ENCODE results near the gene ALPG. TPM values are rescaled to one million over a fixed set of nuclear protein-coding genes. Genes with fewer than 3 reads are reported as not detected.
A peak's percentile ranks its signal among the peaks of the same experiment; 100 is the strongest.
"Not testable (repeated sequence)": the region's sequence is repeated elsewhere in the genome, so short reads cannot be mapped to it uniquely, and the experiment has no call there.

The ALPG gene
- total RNA-seq, 6 experiments from 2014 or later: not detected

GRCh38 chr2:232382331-232383225 lies 24.1 kb upstream of the ALPG start:
- Mint-ChIP-seq H3K27me3 (ENCODE audit: insufficient read depth) (peaks cover 39% of the 10 kb centered on the region), H3K9me3 (no peaks in the 10 kb centered on the region), H3K36me3 (ENCODE audit: low read depth) (no peaks in the 10 kb centered on the region), H3K27ac (no peak overlapping the region), H3K4me1 (ENCODE audit: low read depth) (peaks cover 20% of the 10 kb centered on the region), H3K4me3 (no peak overlapping the region)
- no peak for TF ChIP-seq CTCF (IDR thresholded peaks at IDR 0.05)
- DNase-seq: no peak

GRCh38 chr2:232384466-232384865 lies 22.2 kb upstream of the ALPG start:
- no peak overlapping the region for H3K4me3 Mint-ChIP-seq
- DNase-seq: no peak
- TF ChIP-seq CTCF (IDR thresholded peaks at IDR 0.05): no peak
- no peaks in the 10 kb centered on the region for H3K9me3 Mint-ChIP-seq
- no peaks in the 10 kb centered on the region; the same call in 1 of the 2 replicates for H3K36me3 Mint-ChIP-seq (ENCODE audit: low read depth)
- H3K27me3 Mint-ChIP-seq (ENCODE audit: insufficient read depth): peaks cover 46% of the 10 kb centered on the region
- H3K27ac Mint-ChIP-seq: no peak overlapping the region
- H3K4me1 Mint-ChIP-seq (ENCODE audit: low read depth): peaks cover 26% of the 10 kb centered on the region

GRCh38 chr2:232385058-232385457 lies 21.6 kb upstream of the ALPG start:
- Mint-ChIP-seq H3K4me3 (peak overlapping the region; percentile 27; the same call in 1 of the 2 replicates), H3K4me1 (ENCODE audit: low read depth) (peaks cover 28% of the 10 kb centered on the region), H3K27me3 (ENCODE audit: insufficient read depth) (peaks cover 50% of the 10 kb centered on the region)
- not testable (repeated sequence) for H3K36me3 Mint-ChIP-seq (ENCODE audit: low read depth); DNase-seq; H3K9me3 Mint-ChIP-seq; H3K27ac Mint-ChIP-seq

- H3K4me1 Mint-ChIP-seq (ENCODE audit: low read depth): peaks cover 28% of the 10 kb centered on the region
- peak; percentile 56 for TF ChIP-seq CTCF (IDR thresholded peaks at IDR 0.05)
- H3K4me3 Mint-ChIP-seq: peak overlapping the region; percentile 27
- peak overlapping the region; percentile 1; the same call in 1 of the 2 replicates for H3K27ac Mint-ChIP-seq
- H3K27me3 Mint-ChIP-seq (ENCODE audit: insufficient read depth): peaks cover 57% of the 10 kb centered on the region
- peak; percentile 95 for DNase-seq
- no peaks in the 10 kb centered on the region; the same call in 1 of the 2 replicates for H3K36me3 Mint-ChIP-seq (ENCODE audit: low read depth)
- no peaks in the 10 kb centered on the region for H3K9me3 Mint-ChIP-seq
Measured at GRCh38 chr2:232385660-232386489, 20.8 kb upstream of the ALPG start.

- peaks cover 28% of the 10 kb centered on the region for H3K4me1 Mint-ChIP-seq (ENCODE audit: low read depth)
- no peaks in the 10 kb centered on the region for H3K9me3 Mint-ChIP-seq
- H3K4me3 Mint-ChIP-seq: no peak overlapping the region
- no peak for TF ChIP-seq CTCF (IDR thresholded peaks at IDR 0.05)
- peak overlapping the region; percentile 1; the same call in 1 of the 2 replicates for H3K27ac Mint-ChIP-seq
- H3K36me3 Mint-ChIP-seq (ENCODE audit: low read depth): no peaks in the 10 kb centered on the region; the same call in 1 of the 2 replicates
- DNase-seq: no peak
- H3K27me3 Mint-ChIP-seq (ENCODE audit: insufficient read depth): peaks cover 62% of the 10 kb centered on the region
Measured at GRCh38 chr2:232386490-232386739, 20.2 kb upstream of the ALPG start.

Data from HFFc6 (cell line).